Stimulated activated CD8-positive, alpha-beta memory T cell treated with anti-CD3 and anti-CD28 coated beads, Interleukin-12 subunit alpha, Interleukin-12 subunit beta, amount 100 ng/mL, for 1 hour (primary cell): ENCODE data around the gene KCNF1.

Source experiments
- DNase-seq: peaks from one replicate; pipeline ENCODE4 v3.0.0-alpha.2; 2020; ENCODE audit warnings: low read depth

KCNF1 gene

GRCh38 chr2:10905006-10905861, 6.5 kb upstream of the KCNF1 start:
- no peak for DNase-seq

- DNase-seq: no peak
Observed at GRCh38 chr2:10905862-10906143, 5.9 kb upstream of the KCNF1 start.

- no peak for DNase-seq
Observed at GRCh38 chr2:10906926-10907625, 4.7 kb upstream of the KCNF1 start.

GRCh38 chr2:10908195-10908594, 3.5 kb upstream of the KCNF1 start:
- DNase-seq: no peak

GRCh38 chr2:10909050-10909995, 2.4 kb upstream of the KCNF1 start:
- no peak for DNase-seq

- no peak for DNase-seq
Observed at GRCh38 chr2:10909996-10910341, 1.8 kb upstream of the KCNF1 start.

- DNase-seq: no peak
Observed at GRCh38 chr2:10910625-10911024, 1.1 kb upstream of the KCNF1 start.

GRCh38 chr2:10912076-10912731, 470 bp downstream of the KCNF1 start:
- no peak for DNase-seq

GRCh38 chr2:10912796-10913455, 1.2 kb downstream of the KCNF1 start:
- DNase-seq: no peak

GRCh38 chr2:10913501-10914271, 2.0 kb downstream of the KCNF1 start:
- no peak for DNase-seq

GRCh38 chr2:10914272-10914693, 2.5 kb downstream of the KCNF1 start:
- DNase-seq: no peak

GRCh38 chr2:10915236-10915635, 3.5 kb downstream of the KCNF1 start:
- DNase-seq: no peak

- no peak for DNase-seq
Observed at GRCh38 chr2:10915731-10916276, 4.1 kb downstream of the KCNF1 start.

- DNase-seq: no peak
Observed at GRCh38 chr2:10916953-10917352, 5.2 kb downstream of the KCNF1 start.

- DNase-seq: no peak
Observed at GRCh38 chr2:10917927-10918326, 6.2 kb downstream of the KCNF1 start.

- no peak for DNase-seq
Observed at GRCh38 chr2:10918661-10919409, 7.1 kb downstream of the KCNF1 start.

- DNase-seq: no peak
Observed at GRCh38 chr2:10919410-10919770, 7.7 kb downstream of the KCNF1 start.

- no peak for DNase-seq
Observed at GRCh38 chr2:10919771-10920621, 8.3 kb downstream of the KCNF1 start.
